ENCODE measurements around the gene MCM3. TPM values are rescaled to one million over a fixed set of nuclear protein-coding genes. Genes with fewer than 3 reads are reported as not detected.
A peak's percentile ranks its signal among the peaks of the same experiment; 100 is the strongest.

MCM3 gene
- total and polyA plus RNA-seq, 2 donors (not counting 1 experiment from before 2014, with no cell fraction given): 15.9 to 40.3 TPM

DNA sequence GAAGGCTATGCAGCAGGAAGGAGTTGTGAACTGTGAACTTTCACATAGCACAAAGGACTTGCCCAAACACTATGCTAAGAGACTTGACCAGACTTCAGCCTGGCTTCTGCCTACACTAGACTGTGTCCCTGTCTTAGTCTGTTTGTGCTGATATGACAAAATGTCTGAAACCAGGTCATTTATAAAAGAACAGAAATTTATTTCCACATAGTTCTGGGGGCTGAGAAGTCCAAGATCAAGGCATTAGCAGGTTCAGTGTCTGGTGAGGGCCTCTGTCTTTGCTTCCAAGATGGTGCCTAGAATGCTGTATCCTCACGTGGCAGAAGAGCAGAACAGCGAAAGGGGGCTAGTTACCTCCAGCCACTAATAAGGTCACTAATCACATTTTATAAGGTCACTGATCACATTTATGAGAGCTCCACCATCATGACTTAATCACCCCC, 16.0 kb upstream of the MCM3 start:
- Histone ChIP-seq H3K4me3 (replicated peaks in 1 of 4; ENCODE audit: control extremely low read depth in 1 of 4, insufficient read depth in 1 of 4, low read depth in 3 of 4, low read length in 4 of 4) (no peak overlapping the region), H3K4me1 (ENCODE audit: control insufficient read depth, extremely low read depth, insufficient read depth, low read length) (no peaks in the 10 kb centered on the region), H3K9ac (ENCODE audit: insufficient read depth, low read length) (no peak overlapping the region), H3K36me3 (ENCODE audit: control insufficient read depth, insufficient read depth, low read length) (no peaks in the 10 kb centered on the region), H3K27ac (ENCODE audit: insufficient read depth, low read length) (no peak overlapping the region), H3K27me3 (ENCODE audit: control insufficient read depth, insufficient read depth, low read length) (no peaks in the 10 kb centered on the region), H3K79me2 (ENCODE audit: control insufficient read depth, insufficient read depth, low read length) (no peaks in the 10 kb centered on the region), H3K4me2 (ENCODE audit: extremely low read depth, insufficient read depth, low read length) (no peak overlapping the region), H3K9me3 (ENCODE audit: control insufficient read depth, insufficient read depth, low read depth, low read length) (no peaks in the 10 kb centered on the region), H4K20me1 (ENCODE audit: control insufficient read depth, extremely low read depth, insufficient read depth, low read length) (no peaks in the 10 kb centered on the region), H2AFZ (ENCODE audit: low read length) (no peak overlapping the region)
- DNase-seq (ENCODE audit: low read depth in 2 of 2): no peak
- TF ChIP-seq EZH2 (IDR thresholded peaks at IDR 0.05; ENCODE audit: low read length, missing control alignments): no peak
- TF ChIP-seq, protein P1, sequence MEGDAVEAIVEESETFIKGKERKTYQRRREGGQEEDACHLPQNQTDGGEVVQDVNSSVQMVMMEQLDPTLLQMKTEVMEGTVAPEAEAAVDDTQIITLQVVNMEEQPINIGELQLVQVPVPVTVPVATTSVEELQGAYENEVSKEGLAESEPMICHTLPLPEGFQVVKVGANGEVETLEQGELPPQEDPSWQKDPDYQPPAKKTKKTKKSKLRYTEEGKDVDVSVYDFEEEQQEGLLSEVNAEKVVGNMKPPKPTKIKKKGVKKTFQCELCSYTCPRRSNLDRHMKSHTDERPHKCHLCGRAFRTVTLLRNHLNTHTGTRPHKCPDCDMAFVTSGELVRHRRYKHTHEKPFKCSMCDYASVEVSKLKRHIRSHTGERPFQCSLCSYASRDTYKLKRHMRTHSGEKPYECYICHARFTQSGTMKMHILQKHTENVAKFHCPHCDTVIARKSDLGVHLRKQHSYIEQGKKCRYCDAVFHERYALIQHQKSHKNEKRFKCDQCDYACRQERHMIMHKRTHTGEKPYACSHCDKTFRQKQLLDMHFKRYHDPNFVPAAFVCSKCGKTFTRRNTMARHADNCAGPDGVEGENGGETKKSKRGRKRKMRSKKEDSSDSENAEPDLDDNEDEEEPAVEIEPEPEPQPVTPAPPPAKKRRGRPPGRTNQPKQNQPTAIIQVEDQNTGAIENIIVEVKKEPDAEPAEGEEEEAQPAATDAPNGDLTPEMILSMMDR (conservative IDR thresholded peaks at IDR 0.05 in 1 of 2, IDR thresholded peaks at IDR 0.05 in 1 of 2; ENCODE audit: low read depth in 1 of 2, low read length in 2 of 2): no peak

DNA sequence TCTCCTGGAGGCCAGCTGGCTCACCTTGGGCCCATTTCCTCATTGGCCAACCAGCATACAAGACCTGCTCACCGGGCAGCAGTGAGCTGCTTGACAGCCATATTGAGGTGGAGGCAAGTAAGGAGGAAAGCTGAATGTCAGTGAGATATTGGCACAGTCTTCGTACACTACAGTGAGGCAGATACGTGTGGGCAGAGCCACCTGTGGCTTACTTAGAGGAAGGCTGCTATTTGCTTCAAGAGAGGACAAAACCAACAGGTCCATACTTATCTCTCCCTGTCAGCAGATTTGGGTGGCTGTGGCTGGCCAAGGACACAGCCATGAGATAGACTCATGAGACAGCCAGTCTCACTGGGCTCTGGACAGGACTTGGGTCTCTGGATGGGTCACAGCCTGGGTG, 15.1 kb upstream of the MCM3 start:
- H3K9ac ChIP-seq (ENCODE audit: insufficient read depth, low read length): no peak overlapping the region

DNA sequence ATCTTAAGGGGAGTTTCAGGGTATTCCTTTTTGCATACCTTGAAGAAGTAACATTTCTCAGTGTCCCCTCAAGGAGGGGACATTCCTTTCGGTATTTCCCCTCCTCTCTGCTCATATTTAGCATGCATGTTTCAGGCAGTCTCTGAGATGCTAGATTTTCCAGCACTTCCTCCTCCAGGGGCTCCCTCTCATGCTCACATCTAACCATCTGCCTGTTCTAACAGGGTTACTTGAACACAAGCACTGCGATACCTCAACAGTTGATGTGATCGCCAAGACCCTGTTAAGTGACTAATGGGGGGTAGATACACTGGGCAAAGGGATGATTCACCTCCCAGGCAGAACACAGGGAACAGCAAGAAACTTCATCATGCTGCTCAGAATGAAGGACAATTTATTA, 12.9 kb upstream of the MCM3 start:
- no peaks in the 10 kb centered on the region for H3K27me3 ChIP-seq (ENCODE audit: control insufficient read depth, insufficient read depth, low read length)
- H3K27ac ChIP-seq (ENCODE audit: insufficient read depth, low read length): no peak overlapping the region
- H3K9ac ChIP-seq (ENCODE audit: insufficient read depth, low read length): no peak overlapping the region
- no peak overlapping the region for H3K4me2 ChIP-seq (ENCODE audit: extremely low read depth, insufficient read depth, low read length)
- H2AFZ ChIP-seq (ENCODE audit: low read length): no peak overlapping the region
- no peaks in the 10 kb centered on the region for H3K79me2 ChIP-seq (ENCODE audit: control insufficient read depth, insufficient read depth, low read length)
- no peaks in the 10 kb centered on the region for H3K36me3 ChIP-seq (ENCODE audit: control insufficient read depth, insufficient read depth, low read length)
- H4K20me1 ChIP-seq (ENCODE audit: control insufficient read depth, extremely low read depth, insufficient read depth, low read length): no peaks in the 10 kb centered on the region
- no peak overlapping the region for H3K4me3 ChIP-seq (replicated peaks in 1 of 4; ENCODE audit: control extremely low read depth in 1 of 4, insufficient read depth in 1 of 4, low read depth in 3 of 4, low read length in 4 of 4)
- no peaks in the 10 kb centered on the region for H3K4me1 ChIP-seq (ENCODE audit: control insufficient read depth, extremely low read depth, insufficient read depth, low read length)
- TF ChIP-seq EZH2 (IDR thresholded peaks at IDR 0.05; ENCODE audit: low read length, missing control alignments): no peak
- no peaks in the 10 kb centered on the region for H3K9me3 ChIP-seq (ENCODE audit: control insufficient read depth, insufficient read depth, low read depth, low read length)
- DNase-seq (ENCODE audit: low read depth in 2 of 2): peak in 1 of 2 donors; percentile 9

More for the DNA sequence above, 15.1 kb upstream of the MCM3 start:
- no peaks in the 10 kb centered on the region for H4K20me1 ChIP-seq (ENCODE audit: control insufficient read depth, extremely low read depth, insufficient read depth, low read length)
- H2AFZ ChIP-seq (ENCODE audit: low read length): no peak overlapping the region
- H3K79me2 ChIP-seq (ENCODE audit: control insufficient read depth, insufficient read depth, low read length): no peaks in the 10 kb centered on the region
- no peak overlapping the region for H3K27ac ChIP-seq (ENCODE audit: insufficient read depth, low read length)
- no peaks in the 10 kb centered on the region for H3K4me1 ChIP-seq (ENCODE audit: control insufficient read depth, extremely low read depth, insufficient read depth, low read length)
- no peak overlapping the region for H3K4me2 ChIP-seq (ENCODE audit: extremely low read depth, insufficient read depth, low read length)
- H3K4me3 ChIP-seq (replicated peaks in 1 of 4; ENCODE audit: control extremely low read depth in 1 of 4, insufficient read depth in 1 of 4, low read depth in 3 of 4, low read length in 4 of 4): no peak overlapping the region
- no peak for DNase-seq (ENCODE audit: low read depth in 2 of 2)
- H3K27me3 ChIP-seq (ENCODE audit: control insufficient read depth, insufficient read depth, low read length): no peaks in the 10 kb centered on the region
- TF ChIP-seq, protein P1 (conservative IDR thresholded peaks at IDR 0.05 in 1 of 2, IDR thresholded peaks at IDR 0.05 in 1 of 2; ENCODE audit: low read depth in 1 of 2, low read length in 2 of 2): no peak
- no peak for TF ChIP-seq EZH2 (IDR thresholded peaks at IDR 0.05; ENCODE audit: low read length, missing control alignments)
- no peaks in the 10 kb centered on the region for H3K9me3 ChIP-seq (ENCODE audit: control insufficient read depth, insufficient read depth, low read depth, low read length)
- no peaks in the 10 kb centered on the region for H3K36me3 ChIP-seq (ENCODE audit: control insufficient read depth, insufficient read depth, low read length)
